ENCODE measurements around the gene PLBD1.

GRCh38 chr12:14548609-14549008, 19.1 kb downstream of the PLBD1 start:
- TF ChIP-seq RAD21 (IDR thresholded peaks at IDR 0.05; ENCODE audit: low read length): no peak
- TF ChIP-seq USF1 (IDR thresholded peaks at IDR 0.05; ENCODE audit: borderline replicate concordance, low read depth): no peak
- no peak for TF ChIP-seq NFIC (IDR thresholded peaks at IDR 0.05; ENCODE audit: borderline replicate concordance)
- TF ChIP-seq POLR2AphosphoS5 (IDR thresholded peaks at IDR 0.05; ENCODE audit: low read depth, low read length): no peak
- TF ChIP-seq YY1 (IDR thresholded peaks at IDR 0.05; ENCODE audit: low read depth): no peak
- TF ChIP-seq, protein P1, sequence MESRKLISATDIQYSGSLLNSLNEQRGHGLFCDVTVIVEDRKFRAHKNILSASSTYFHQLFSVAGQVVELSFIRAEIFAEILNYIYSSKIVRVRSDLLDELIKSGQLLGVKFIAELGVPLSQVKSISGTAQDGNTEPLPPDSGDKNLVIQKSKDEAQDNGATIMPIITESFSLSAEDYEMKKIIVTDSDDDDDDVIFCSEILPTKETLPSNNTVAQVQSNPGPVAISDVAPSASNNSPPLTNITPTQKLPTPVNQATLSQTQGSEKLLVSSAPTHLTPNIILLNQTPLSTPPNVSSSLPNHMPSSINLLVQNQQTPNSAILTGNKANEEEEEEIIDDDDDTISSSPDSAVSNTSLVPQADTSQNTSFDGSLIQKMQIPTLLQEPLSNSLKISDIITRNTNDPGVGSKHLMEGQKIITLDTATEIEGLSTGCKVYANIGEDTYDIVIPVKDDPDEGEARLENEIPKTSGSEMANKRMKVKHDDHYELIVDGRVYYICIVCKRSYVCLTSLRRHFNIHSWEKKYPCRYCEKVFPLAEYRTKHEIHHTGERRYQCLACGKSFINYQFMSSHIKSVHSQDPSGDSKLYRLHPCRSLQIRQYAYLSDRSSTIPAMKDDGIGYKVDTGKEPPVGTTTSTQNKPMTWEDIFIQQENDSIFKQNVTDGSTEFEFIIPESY (IDR thresholded peaks at IDR 0.05; ENCODE audit: borderline replicate concordance, low read depth): no peak
- no peak for TF ChIP-seq RFX5 (IDR thresholded peaks at IDR 0.05; ENCODE audit: low read length)
- no peak for TF ChIP-seq EP300 (IDR thresholded peaks at IDR 0.05; ENCODE audit: borderline replicate concordance in 1 of 2, low read depth in 1 of 2, low read length in 1 of 2)

Data from SK-N-SH (cell line).